Testis (tissue), 3 donors: Measurements from ENCODE around the gene ZMAT5. TPM values are rescaled to one million over a fixed set of nuclear protein-coding genes. Genes with fewer than 3 reads are reported as not detected.
A peak's percentile ranks its signal among the peaks of the same experiment; 100 is the strongest.

Experiments used
- DNase-seq: peaks from one replicate; pipeline ENCODE4 v3.0.0-alpha.2; 2019
- H3K27ac ChIP-seq, 2 donors: fragments of 200-600 bp; sonication (generic); one replicate each; pipeline ENCODE4 v1.5.1; 2019
- H3K27me3 ChIP-seq: fragments of 200-600 bp; sonication (generic); one replicate; pipeline ENCODE4 v1.5.1; 2019
- H3K36me3 ChIP-seq: fragments of 200-600 bp; sonication (generic); one replicate; pipeline ENCODE4 v1.5.1; 2017; ENCODE audit warnings: low read depth; ENCODE audit errors: missing control alignments
- H3K4me1 ChIP-seq: fragments of 200-600 bp; sonication (generic); one replicate; pipeline ENCODE4 v1.5.1; 2019
- H3K4me3 ChIP-seq, 2 donors: fragments of 200-600 bp; sonication (generic); one replicate each; pipeline ENCODE4 v1.5.1; 2017 to 2019
- H3K9me3 ChIP-seq: fragments of 200-600 bp; sonication (generic); one replicate; pipeline ENCODE4 v1.5.1; 2017
- POLR2A ChIP-seq: fragments of 450-650 bp; IDR thresholded peaks from one replicate; pipeline ENCODE4 v1.6.1; 2017; ENCODE audit warnings: antibody characterized with exemption, mild to moderate bottlenecking, moderate library complexity
- WGBS, 2 donors: methylation state at CpG; one replicate each; pipeline ENCODE4 v1.1.5; 2018; 5-methylcytosine and 5-hydroxymethylcytosine counted together
- intact Hi-C: fragments of 100-400 bp; cut with DNase I; formaldehyde crosslinking; loops from one replicate; pipeline ENCODE4 v1.15.1; 2023; ENCODE audit warnings: low total_unique reads
- polyA plus RNA-seq: library from polyadenylated mRNA; stranded (reverse); fragments of 350-450 nt; fragmentation: Illumina TruSeq; extraction: RNeasy Lipid Tissue Mini Kit (QIAGEN cat#74804); gene quantifications from one replicate; pipeline ENCODE4 v1.2.3, GENCODE V29; 2014; ENCODE audit warnings: low read depth, low replicate concordance; ENCODE audit not compliant: insufficient read depth
- total RNA-seq, 2 donors: library from RNA; depleted of rRNA; stranded (reverse); fragments of >200 nt; gene quantifications; one replicate each; pipeline ENCODE4 v1.2.3, GENCODE V29; 2016
- TF ChIP-seq, protein P1 (sequence below), 3 experiments: fragments of 450-650 bp in 2 of 3; fragments of 200-600 bp in 1 of 3; sonication (generic) in 1 of 3; IDR thresholded peaks; one replicate each; pipeline ENCODE4 v1.5.1; 2016 to 2019; ENCODE audit warnings: antibody characterized with exemption in 3 of 3, mild to moderate bottlenecking in 2 of 3, moderate library complexity in 1 of 3

ZMAT5 gene
- total and polyA plus RNA-seq, 3 donors from 2014 or later, result 16.7 to 23.4 (median 19.6) TPM

DNA sequence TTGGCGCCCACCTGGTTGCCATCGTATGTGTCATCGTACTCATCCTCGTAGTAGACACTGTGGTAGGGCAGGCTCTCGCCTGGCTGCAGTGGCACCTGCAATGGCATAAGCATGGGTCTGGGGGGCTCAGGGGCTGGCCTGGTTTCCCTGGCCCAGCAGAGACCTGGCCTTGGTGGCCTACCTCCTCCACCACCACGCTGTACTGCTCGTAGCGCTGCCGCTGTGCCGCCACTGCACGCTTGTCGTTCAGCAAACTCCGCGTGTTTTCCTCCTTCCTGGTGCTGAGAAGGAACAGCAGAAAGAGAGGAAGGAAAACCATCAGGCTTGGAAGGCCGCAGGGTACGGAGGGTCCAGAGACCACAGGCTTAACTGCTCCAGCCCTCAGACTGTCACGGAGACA is 26.6 kb upstream of the ZMAT5 start:
- H3K36me3 ChIP-seq, result no peaks in the 10 kb centered on the region
- no peaks in the 10 kb centered on the region for H3K27me3 ChIP-seq
- no peak for DNase-seq
- 96 to 100% methylated on average over 3 to 17 of the region's 17 CpGs for WGBS, 2 donors
- no peaks in the 10 kb centered on the region for H3K9me3 ChIP-seq
- TF ChIP-seq POLR2A, result no peak
- TF ChIP-seq, protein P1, sequence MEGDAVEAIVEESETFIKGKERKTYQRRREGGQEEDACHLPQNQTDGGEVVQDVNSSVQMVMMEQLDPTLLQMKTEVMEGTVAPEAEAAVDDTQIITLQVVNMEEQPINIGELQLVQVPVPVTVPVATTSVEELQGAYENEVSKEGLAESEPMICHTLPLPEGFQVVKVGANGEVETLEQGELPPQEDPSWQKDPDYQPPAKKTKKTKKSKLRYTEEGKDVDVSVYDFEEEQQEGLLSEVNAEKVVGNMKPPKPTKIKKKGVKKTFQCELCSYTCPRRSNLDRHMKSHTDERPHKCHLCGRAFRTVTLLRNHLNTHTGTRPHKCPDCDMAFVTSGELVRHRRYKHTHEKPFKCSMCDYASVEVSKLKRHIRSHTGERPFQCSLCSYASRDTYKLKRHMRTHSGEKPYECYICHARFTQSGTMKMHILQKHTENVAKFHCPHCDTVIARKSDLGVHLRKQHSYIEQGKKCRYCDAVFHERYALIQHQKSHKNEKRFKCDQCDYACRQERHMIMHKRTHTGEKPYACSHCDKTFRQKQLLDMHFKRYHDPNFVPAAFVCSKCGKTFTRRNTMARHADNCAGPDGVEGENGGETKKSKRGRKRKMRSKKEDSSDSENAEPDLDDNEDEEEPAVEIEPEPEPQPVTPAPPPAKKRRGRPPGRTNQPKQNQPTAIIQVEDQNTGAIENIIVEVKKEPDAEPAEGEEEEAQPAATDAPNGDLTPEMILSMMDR (IDR thresholded peaks at IDR 0.05), result no peak
- H3K4me3 ChIP-seq, result no peak overlapping the region
- peaks cover 9% of the 10 kb centered on the region for H3K4me1 ChIP-seq
- no peak overlapping the region for H3K27ac ChIP-seq
- intact Hi-C loops, result no loop called here

DNA sequence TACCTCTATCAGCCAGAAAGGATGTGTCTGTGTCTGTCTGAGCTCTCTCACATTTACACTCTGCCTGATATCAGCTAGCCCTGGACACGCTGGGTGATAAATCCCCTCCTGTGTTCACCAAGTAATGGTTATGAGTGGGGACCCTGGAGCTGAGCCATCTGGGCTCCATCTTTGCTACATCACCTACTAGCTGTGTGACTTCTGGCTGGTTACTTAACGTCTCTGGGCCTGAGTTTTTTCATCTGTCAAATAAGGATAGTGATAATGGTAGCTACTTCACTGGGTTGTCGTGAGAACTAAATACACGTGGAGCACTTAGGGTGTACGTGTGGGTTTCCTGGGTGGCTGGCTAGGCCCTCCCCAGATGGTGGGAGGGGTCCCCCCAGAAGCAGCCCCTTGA is 23.3 kb upstream of the ZMAT5 start:
- no peaks in the 10 kb centered on the region for H3K9me3 ChIP-seq
- no peaks in the 10 kb centered on the region for H3K36me3 ChIP-seq
- H3K27me3 ChIP-seq, result no peaks in the 10 kb centered on the region
- intact Hi-C loops, result no loop called here
- H3K4me1 ChIP-seq, result peaks cover 8% of the 10 kb centered on the region
- 89 to 90% methylated on average over 5 of the region's 5 CpGs for WGBS, 2 donors
- peak overlapping the region in 1 of 2 donors; percentile 31 for H3K27ac ChIP-seq
- TF ChIP-seq POLR2A, result no peak
- TF ChIP-seq, protein P1 (IDR thresholded peaks at IDR 0.05), result no peak
- DNase-seq, result no peak
- no peak overlapping the region for H3K4me3 ChIP-seq

DNA sequence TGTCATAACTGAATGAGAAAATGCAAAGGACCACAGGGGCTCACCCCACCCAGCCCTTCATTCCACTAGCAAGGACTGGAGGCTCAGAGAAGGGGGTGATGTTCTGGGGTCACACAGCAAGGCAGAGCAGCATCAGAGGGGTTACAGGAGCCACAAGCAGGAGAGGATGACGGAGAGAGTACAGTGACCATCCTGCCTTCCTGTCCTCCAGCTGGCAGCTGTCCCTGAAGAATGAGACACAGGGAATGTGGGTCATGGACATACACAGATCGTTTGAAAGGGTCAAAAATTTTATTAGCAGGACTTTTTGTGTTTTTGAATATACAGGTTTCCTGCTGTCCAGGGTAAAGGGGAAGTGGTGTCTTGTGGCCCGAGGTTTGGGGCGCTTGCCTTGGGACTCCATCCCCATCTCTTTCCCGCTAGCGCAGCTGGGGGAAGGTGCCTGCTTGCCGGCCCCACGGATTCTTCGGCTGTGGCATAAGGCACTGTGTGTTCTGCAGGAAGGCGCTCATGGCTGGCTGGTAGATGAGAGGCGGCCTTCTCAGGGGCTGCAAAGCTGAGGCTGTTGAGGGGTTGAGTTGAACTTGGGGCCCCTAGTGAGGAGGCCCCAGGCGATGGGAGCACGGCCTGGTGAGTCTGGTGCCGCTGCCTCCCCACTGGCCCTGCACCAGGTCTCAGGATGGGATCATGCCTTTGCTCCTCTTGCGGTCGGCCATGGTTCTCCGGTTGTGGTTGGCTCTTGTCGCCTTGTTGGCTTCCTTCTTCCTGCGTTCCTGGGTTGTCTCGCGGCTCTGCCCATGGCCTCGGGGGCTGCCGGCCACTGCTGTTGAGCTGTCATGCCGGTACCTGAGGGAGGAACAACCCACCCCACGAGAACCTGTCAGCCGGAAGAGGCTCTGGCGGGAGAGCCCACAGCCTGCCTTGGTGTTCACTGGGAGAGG is 21.8 kb upstream of the ZMAT5 start:
- Histone ChIP-seq H3K27me3 (no peaks in the 10 kb centered on the region), H3K4me1 (peaks cover 16% of the 10 kb centered on the region), H3K4me3 (no peak overlapping the region), H3K9me3 (no peaks in the 10 kb centered on the region), H3K27ac (peak overlapping the region in 1 of 2 donors; percentile 4), H3K36me3 (no peaks in the 10 kb centered on the region)
- WGBS, 2 donors, result 64 to 75% methylated on average over 12 to 27 of the region's 27 CpGs
- DNase-seq, result no peak
- TF ChIP-seq, protein P1 (IDR thresholded peaks at IDR 0.05), result no peak
- intact Hi-C loops, result no loop called here

DNA sequence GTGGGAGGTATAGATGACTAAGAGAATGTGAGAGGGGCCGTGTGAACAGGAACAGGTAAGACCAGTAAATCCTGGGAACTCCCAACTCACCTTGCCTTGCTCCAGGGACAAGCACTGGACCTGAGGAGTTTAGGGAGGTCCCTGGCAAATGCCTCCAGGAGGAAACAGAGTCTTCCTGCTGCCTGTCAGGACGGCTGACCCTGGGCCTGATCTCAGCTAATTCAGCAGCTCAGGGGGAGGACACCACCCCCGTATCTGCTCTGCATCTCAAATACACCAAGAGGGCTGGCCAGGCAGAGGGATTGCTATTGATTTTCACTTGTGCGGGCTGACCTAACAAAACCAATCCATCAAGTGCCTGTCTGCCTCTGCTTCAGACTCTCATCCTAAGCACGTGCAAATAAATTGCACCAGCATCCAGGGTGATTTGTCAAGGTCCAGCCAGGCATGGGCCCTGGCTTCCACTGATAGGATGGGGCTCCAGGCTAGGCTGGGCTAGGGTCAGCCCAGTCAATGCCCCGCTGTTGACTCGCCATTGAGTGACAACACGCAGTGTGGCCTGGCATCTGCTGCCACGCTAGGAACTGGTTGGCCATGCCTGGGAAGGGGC is 20.7 kb upstream of the ZMAT5 start:
- Histone ChIP-seq H3K9me3 (no peaks in the 10 kb centered on the region), H3K4me3 (no peak overlapping the region), H3K4me1 (peaks cover 17% of the 10 kb centered on the region), H3K36me3 (no peaks in the 10 kb centered on the region), H3K27ac (no peak overlapping the region), H3K27me3 (no peaks in the 10 kb centered on the region)
- no peak for DNase-seq
- intact Hi-C loops, result no loop called here
- no peak for TF ChIP-seq POLR2A
- TF ChIP-seq, protein P1 (IDR thresholded peaks at IDR 0.05), result no peak
- WGBS, 2 donors, result 60 to 66% methylated on average over 5 to 9 of the region's 9 CpGs
